Activated CD8-positive, alpha-beta memory T cell treated with anti-CD3 and anti-CD28 coated beads, Interleukin-2, amount 50 U/mL, for 4 hours (primary cell): ENCODE data around the gene SELL.
"Not testable (repeated sequence)": the region's sequence is repeated elsewhere in the genome, so short reads cannot be mapped to it uniquely, and the experiment has no call there.

Source experiments
- DNase-seq: peaks from one replicate; pipeline ENCODE4 v3.0.0-alpha.2; 2020

SELL gene

GRCh38 chr1:169701261-169702005 is 10.0 kb downstream of the SELL start:
- DNase-seq = no peak

GRCh38 chr1:169699707-169700106 is 11.7 kb downstream of the SELL start:
- DNase-seq = no peak

GRCh38 chr1:169698976-169699375 is 12.4 kb downstream of the SELL start:
- no peak for DNase-seq

- DNase-seq = no peak
Measured at GRCh38 chr1:169697755-169698154, 13.7 kb downstream of the SELL start.

DNA sequence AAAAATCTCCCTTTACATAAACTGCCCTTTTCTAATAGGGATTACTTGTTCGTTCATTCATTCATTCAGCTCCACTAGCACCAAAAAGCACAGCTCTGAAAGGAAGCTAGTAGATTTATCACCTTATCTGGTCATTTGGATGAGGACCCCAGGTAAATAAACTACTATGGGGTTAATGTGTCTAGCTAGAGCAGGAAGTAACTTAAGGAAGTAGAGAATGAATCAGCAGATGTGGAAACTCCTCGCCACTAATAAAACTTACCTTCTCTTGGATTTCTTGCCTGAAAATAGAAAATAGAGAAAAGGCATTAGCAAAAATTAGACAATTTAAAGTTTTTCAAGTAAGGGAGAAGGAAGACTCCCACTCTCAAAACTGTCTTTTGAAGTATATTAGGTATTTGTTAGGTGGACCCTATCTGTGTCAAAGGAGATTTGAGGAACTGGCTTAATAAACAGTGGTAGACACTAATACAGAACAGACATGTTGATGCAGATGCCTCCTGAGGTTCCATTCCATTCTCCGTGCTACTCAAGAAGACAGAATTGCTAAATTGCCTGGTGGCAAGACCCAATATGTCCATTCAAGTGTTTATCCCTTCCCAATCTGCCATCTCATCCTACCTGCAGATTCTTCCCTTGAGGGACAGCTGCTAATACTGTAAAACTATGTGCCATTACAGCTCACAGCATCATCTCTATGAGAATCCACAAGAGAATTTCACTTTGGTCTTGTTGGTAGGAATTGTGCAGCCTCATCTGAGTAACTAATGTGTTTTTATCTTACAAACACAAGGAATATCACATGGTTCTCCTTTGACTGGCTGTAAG is 14.9 kb downstream of the SELL start:
- DNase-seq = no peak

DNA sequence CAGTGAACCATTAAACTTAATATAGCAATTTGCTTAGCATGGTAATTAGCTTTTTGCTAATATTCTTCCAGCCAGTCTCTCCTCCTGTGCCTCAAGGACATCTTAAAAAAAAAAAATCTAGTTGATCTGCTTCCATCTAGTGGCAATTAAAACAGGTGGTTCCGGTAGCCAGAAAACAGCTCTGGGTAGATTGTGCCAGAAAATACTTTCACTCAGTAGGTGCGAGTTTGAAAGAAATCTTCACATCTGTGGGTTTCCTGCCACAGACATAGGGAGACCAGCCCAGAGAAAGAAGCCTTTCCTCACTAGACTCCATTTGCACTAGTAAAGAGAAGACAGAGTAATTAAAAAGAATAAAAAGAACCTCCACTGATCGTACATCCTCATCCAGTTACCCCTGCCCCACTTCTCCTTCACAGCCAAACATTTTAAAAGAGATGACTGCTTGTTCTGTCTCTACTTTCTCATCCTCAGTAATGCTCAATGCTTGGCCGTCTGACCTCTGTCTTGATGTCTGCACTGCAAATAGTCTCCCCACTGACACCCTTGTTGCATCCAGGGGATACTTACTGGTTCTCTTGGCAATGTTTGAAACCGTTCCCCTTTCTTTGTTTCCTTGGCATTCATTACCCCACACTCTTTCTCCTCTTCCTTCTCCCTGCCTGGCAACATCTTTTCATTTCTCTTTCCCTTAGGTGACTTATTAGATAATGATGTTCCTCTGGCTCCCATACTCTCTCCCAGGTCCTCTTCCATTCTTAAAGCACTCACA is 16.9 kb downstream of the SELL start:
- no peak for DNase-seq

GRCh38 chr1:169692756-169693460 is 18.5 kb downstream of the SELL start:
- no peak for DNase-seq

GRCh38 chr1:169690489-169690888 is 20.9 kb downstream of the SELL start:
- DNase-seq = no peak

GRCh38 chr1:169689395-169689794 is 22.0 kb downstream of the SELL start:
- DNase-seq = no peak

GRCh38 chr1:169688377-169688776 is 23.0 kb downstream of the SELL start:
- peak; percentile 46 for DNase-seq

DNA sequence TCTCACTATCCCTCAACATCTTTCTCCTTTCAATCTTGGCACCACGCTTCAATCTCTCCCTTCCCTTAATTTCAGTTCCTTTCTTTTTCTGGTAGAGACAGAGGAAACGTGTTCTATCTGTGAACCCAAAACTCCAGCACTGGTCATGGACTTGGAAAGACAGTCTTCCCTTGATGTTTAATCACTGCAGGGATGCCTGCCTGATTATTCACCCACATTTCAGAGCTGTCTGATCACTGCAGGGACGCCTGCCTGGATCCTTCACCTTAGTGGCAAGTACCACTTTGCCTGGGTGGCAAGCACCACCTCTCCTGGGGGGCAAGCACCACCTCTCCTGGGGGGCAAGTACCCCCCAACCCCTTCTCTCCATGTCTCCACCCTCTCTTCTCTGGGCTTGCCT is 27.8 kb downstream of the SELL start:
- DNase-seq = no peak

DNA sequence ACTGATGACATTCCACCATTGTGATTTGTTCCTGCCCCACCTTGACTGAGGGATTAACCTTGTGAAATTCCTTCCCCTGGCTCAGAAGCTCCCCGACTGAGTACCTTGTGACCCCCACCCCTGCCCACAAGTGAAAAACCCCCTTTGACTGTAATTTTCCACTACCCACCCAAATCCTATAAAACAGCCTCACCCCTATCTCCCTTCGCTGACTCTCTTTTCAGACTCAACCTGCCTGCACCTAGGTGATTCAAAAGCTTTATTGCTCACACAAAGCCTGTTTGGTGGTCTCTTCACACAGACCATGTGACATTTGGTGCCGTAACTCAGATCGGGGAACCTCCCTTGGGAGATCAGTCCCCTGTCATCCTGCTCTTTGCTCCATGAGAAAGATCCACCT is 28.3 kb downstream of the SELL start:
- DNase-seq = peak; percentile 45

- no peak for DNase-seq
Measured at GRCh38 chr1:169682071-169682470, 29.3 kb downstream of the SELL start.

DNA sequence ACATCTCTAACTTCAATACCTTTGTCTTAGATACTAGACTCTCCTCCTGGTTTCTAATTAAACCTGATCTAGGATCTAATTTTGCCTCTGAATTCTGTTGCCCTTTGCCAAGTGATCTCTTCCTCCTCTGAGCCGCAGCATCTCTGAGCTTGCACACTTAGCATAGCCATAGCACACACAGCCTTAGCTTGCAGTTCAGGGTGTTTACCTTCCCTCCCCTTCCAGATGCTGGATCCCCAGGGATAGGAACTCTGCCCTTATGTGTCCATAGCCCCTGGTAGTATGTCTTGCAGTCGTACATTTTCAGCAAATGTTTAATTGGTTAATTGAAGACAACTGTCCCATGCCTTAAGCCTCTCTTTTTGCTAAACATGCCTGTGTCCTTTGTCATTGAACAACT is 30.3 kb downstream of the SELL start:
- no peak for DNase-seq

GRCh38 chr1:169680377-169681019 is 30.9 kb downstream of the SELL start:
- peak; percentile 57 for DNase-seq

DNA sequence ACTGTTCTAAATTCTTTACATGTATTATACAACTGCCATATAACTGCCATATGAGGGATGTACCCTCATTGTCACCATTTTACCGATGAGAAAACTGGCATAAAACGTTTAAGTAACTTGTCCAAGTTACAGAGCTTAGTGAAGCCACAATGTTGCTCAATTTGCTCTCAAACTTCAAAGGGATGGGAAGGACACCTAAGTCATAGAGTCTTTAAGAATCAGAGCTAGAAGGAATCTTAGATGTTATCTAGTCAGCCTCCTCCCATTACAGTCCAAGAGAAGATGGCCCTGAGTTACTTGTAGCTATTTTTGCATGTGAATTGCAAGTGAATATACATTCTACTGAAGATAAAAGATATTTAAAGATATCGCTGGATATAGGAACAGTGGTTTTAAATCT is 31.7 kb downstream of the SELL start:
- no peak for DNase-seq

DNA sequence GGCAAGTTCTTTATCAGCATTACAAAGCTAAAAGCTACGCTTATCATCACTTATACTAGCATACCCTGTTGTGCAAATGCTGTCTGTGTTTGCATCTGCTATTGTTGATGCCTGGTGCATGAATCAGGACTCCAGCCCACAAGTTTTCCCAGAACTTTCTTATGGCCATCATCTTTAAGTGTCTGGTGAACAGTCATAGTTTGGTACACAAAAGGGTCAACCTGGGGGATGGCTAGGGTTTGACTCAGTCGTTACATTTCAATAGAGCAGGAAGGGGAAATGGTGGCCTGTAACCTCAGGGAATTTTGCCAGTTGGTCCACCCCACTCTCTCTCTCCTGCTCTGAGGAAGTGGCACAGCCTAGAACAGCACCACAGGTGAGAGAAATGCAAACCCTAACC is 35.4 kb downstream of the SELL start:
- no peak for DNase-seq

DNA sequence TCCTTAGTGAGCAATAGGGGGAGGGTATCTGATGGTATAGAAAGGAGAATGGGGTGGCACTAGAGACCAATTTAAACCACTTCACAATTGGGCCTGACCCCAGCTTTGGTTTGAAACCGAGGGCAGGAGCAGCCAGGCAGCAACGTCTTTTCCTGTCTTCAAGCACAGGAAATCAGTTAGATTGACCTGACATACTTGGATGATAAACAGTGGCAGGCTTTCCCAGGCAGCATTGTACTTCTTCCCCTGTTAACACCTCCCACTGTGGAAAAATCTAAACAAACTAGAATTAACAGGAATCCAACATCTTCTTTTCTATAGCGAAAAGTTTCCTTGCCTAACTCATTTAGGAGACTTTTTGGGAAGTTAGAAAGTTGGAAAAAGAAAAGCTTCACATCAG is 40.6 kb downstream of the SELL start:
- DNase-seq = no peak

DNA sequence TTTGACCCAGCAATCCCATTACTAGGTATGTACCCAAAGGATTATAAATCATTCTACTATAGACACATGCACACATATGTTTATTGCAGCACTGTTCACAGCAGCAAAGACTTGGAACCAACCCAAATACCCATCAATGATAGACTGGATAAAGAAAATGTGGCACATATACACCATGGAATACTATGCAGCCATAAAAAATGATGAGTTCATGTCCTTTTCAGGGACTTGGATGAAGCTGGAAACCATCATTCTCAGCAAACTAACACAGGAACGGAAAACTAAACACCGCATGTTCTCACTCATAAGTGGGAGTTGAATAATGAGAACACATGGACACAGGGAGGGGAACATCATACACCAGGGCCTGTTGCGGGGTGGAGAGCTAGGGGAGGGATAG is 41.2 kb downstream of the SELL start:
- DNase-seq = not testable (repeated sequence)

- not testable (repeated sequence) for DNase-seq
Measured at GRCh38 chr1:169667699-169668596, 43.5 kb downstream of the SELL start.

DNA sequence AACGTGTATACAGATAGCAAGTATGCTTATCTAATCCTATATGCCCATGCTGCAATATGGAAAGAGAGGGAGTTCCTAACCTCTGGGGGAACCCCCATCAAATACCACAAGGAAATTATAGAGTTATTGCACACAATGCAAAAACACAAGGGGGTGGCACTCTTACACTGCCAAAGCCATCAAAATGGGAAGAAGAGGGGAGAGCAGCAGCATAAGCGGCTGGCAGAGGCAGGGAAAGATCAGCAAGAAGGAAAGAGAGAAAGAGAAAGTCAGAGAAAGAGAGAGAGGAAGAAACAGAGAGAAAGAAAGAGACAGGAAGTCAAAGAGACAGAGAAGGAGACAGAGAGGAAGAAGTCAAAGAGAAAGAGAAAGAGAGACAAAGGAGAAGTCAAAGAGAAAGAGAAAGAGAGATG is 44.2 kb downstream of the SELL start:
- not testable (repeated sequence) for DNase-seq
